Esophagus muscularis mucosa (tissue), 4 donors: Measurements from ENCODE around the gene TSPAN7. TPM values are rescaled to one million over a fixed set of nuclear protein-coding genes. Genes with fewer than 3 reads are reported as not detected.

Experiments used
- DNase-seq: peaks from one replicate; pipeline ENCODE4 v3.0.0-alpha.2; 2017; ENCODE audit errors: extremely low spot score
- H3K27ac ChIP-seq, 4 donors: fragments of 200-600 bp; sonication (generic); replicated peaks in 1 of 4; 1 replicate in 3 of 4; 2 replicates in 1 of 4; pipeline ENCODE4 v1.5.1; 2016 to 2019; ENCODE audit warnings: mild to moderate bottlenecking in 1 of 4
- H3K27me3 ChIP-seq, 4 donors: fragments of 200-600 bp; sonication (generic); one replicate each; pipeline versions ENCODE4 v1.5.1 to v1.6.0; 2016 to 2019
- H3K36me3 ChIP-seq, 4 donors: fragments of 200-600 bp; sonication (generic); one replicate each; pipeline ENCODE4 v1.5.1; 2016 to 2019
- H3K4me1 ChIP-seq, 4 donors: fragments of 200-600 bp; sonication (generic); one replicate each; pipeline ENCODE4 v1.5.1; 2016 to 2019
- H3K4me3 ChIP-seq, 4 donors: fragments of 200-600 bp; sonication (generic); 1 replicate in 2 of 4; 2 replicates in 2 of 4; pipeline ENCODE4 v1.5.1; 2016 to 2019; ENCODE audit warnings: mild to moderate bottlenecking in 4 of 4, moderate library complexity in 1 of 4
- H3K9me3 ChIP-seq, 4 donors: fragments of 200-600 bp; sonication (generic); 1 replicate in 3 of 4; 2 replicates in 1 of 4; pipeline ENCODE4 v1.5.1; 2016 to 2019
- CTCF ChIP-seq, 3 experiments: fragments of 200-600 bp in 2 of 3; fragments of 450-650 bp in 1 of 3; sonication (generic) in 2 of 3; IDR thresholded peaks; one replicate each; pipeline ENCODE4 v1.5.1; 2017 to 2019; ENCODE audit warnings: antibody characterized with exemption in 3 of 3, mild to moderate bottlenecking in 2 of 3, moderate library complexity in 1 of 3
- EP300 ChIP-seq: sonication (generic); formaldehyde crosslinking; IDR thresholded peaks from one replicate; pipeline ENCODE4 v1.6.1; 2017; ENCODE audit warnings: antibody characterized with exemption
- POLR2A ChIP-seq: fragments of 450-650 bp; IDR thresholded peaks from one replicate; pipeline ENCODE4 v1.6.1; 2017; ENCODE audit warnings: antibody characterized with exemption, moderate library complexity, mild to moderate bottlenecking, low read depth
- POLR2AphosphoS5 ChIP-seq, 2 donors: sonication (generic); formaldehyde crosslinking; IDR thresholded peaks; one replicate each; pipeline ENCODE4 v1.6.1; 2017; ENCODE audit warnings: antibody characterized with exemption in 2 of 2
- WGBS: methylation state at CpG from one replicate; pipeline ENCODE4 v1.1.5; 2018; 5-methylcytosine and 5-hydroxymethylcytosine counted together
- intact Hi-C: fragments of 100-400 bp; cut with DNase I; formaldehyde crosslinking; loops from one replicate; pipeline ENCODE4 v1.15.1; 2023
- total RNA-seq, 4 donors: library from RNA; depleted of rRNA; stranded (reverse); fragments of >200 nt; gene quantifications; one replicate each; pipeline versions ENCODE4 v1.1.0 to v1.2.1, GENCODE V29; 2016

TSPAN7 gene
- total RNA-seq, 4 donors from 2014 or later = 11.6 to 53.8 (median 45.2) TPM

GRCh38 chrX:38634665-38635064, 73.3 kb downstream of the TSPAN7 start:
- H3K9me3 ChIP-seq = no peaks in the 10 kb centered on the region
- intact Hi-C loops = no loop called here
- DNase-seq = no peak
- no peak overlapping the region for H3K4me3 ChIP-seq
- WGBS = 71% methylated on average over 2 of the region's 2 CpGs
- H3K27me3 ChIP-seq = no peaks in the 10 kb centered on the region
- H3K4me1 ChIP-seq = no peaks in the 10 kb centered on the region
- H3K27ac ChIP-seq = no peak overlapping the region
- H3K36me3 ChIP-seq = no peaks in the 10 kb centered on the region
- TF ChIP-seq POLR2A (no peak), CTCF (IDR thresholded peaks at IDR 0.05) (no peak), POLR2AphosphoS5 (IDR thresholded peaks at IDR 0.05) (no peak), EP300 (no peak)

- no peaks in the 10 kb centered on the region for H3K27me3 ChIP-seq
- DNase-seq = no peak
- intact Hi-C loops = no loop called here
- no peaks in the 10 kb centered on the region for H3K36me3 ChIP-seq
- no peak overlapping the region for H3K27ac ChIP-seq
- no peaks in the 10 kb centered on the region for H3K9me3 ChIP-seq
- no peaks in the 10 kb centered on the region for H3K4me1 ChIP-seq
- TF ChIP-seq POLR2A = no peak
- 59% methylated on average over 8 of the region's 8 CpGs for WGBS
- no peak overlapping the region for H3K4me3 ChIP-seq
Measured at GRCh38 chrX:38636949-38637819, 75.8 kb downstream of the TSPAN7 start.

- intact Hi-C loops = no loop called here
- TF ChIP-seq EP300 (no peak), POLR2A (no peak), CTCF (IDR thresholded peaks at IDR 0.05) (no peak), POLR2AphosphoS5 (IDR thresholded peaks at IDR 0.05) (no peak)
- 64% methylated on average over 5 of the region's 5 CpGs for WGBS
Measured at GRCh38 chrX:38638952-38639529, 77.7 kb downstream of the TSPAN7 start.

GRCh38 chrX:38639730-38640129, 78.4 kb downstream of the TSPAN7 start:
- no peaks in the 10 kb centered on the region for H3K27me3 ChIP-seq
- no peak for DNase-seq
- no peaks in the 10 kb centered on the region for H3K4me1 ChIP-seq
- TF ChIP-seq POLR2AphosphoS5 (IDR thresholded peaks at IDR 0.05) (no peak), POLR2A (no peak), CTCF (IDR thresholded peaks at IDR 0.05) (no peak), EP300 (no peak)
- intact Hi-C loops = no loop called here
- H3K36me3 ChIP-seq = no peaks in the 10 kb centered on the region
- no peak overlapping the region for H3K4me3 ChIP-seq
- H3K9me3 ChIP-seq = no peaks in the 10 kb centered on the region
- H3K27ac ChIP-seq = no peak overlapping the region

More at GRCh38 chrX:38638952-38639529, 77.7 kb downstream of the TSPAN7 start:
- no peak overlapping the region for H3K4me3 ChIP-seq
- H3K27ac ChIP-seq = no peak overlapping the region
- H3K4me1 ChIP-seq = no peaks in the 10 kb centered on the region
- no peak for DNase-seq
- H3K36me3 ChIP-seq = no peaks in the 10 kb centered on the region
- no peaks in the 10 kb centered on the region for H3K9me3 ChIP-seq
- no peaks in the 10 kb centered on the region for H3K27me3 ChIP-seq

- TF ChIP-seq POLR2AphosphoS5 (IDR thresholded peaks at IDR 0.05) (no peak), EP300 (no peak), POLR2A (no peak), CTCF (IDR thresholded peaks at IDR 0.05) (no peak)
- Histone ChIP-seq H3K27me3 (no peaks in the 10 kb centered on the region), H3K36me3 (no peaks in the 10 kb centered on the region), H3K4me1 (no peaks in the 10 kb centered on the region), H3K9me3 (no peaks in the 10 kb centered on the region), H3K27ac (no peak overlapping the region), H3K4me3 (no peak overlapping the region)
- 75% methylated on average over 5 of the region's 5 CpGs for WGBS
- no peak for DNase-seq
- intact Hi-C loops = no loop called here
Measured at GRCh38 chrX:38641197-38641596, 79.9 kb downstream of the TSPAN7 start.
